Stimulated activated effector memory CD8-positive, alpha-beta T cell treated with anti-CD3 and anti-CD28 coated beads, Interleukin-12 subunit alpha, Interleukin-12 subunit beta, amount 100 ng/mL, for 72 hours (primary cell): ENCODE results near the gene ROBO3.

Experiments
- ATAC-seq: fragments of 150-1000 bp; cut with Tn5 transposase; 2 replicates; pipeline ENCODE4 v1.10.0; 2021
- DNase-seq, 2 donors: peaks; one replicate each; pipeline ENCODE4 v3.0.0; 2021 to 2022; ENCODE audit warnings: low spot score in 2 of 2
- H3K27ac Mint-ChIP-seq: one replicate; pipeline ENCODE4 v1.8.0; 2022; ENCODE audit warnings: mild to moderate bottlenecking, mixed read lengths
- H3K36me3 Mint-ChIP-seq: one replicate; pipeline ENCODE4 v1.8.0; 2022; ENCODE audit warnings: mild to moderate bottlenecking, mixed read lengths
- H3K4me1 Mint-ChIP-seq: one replicate; pipeline ENCODE4 v1.8.0; 2022; ENCODE audit warnings: mixed read lengths
- H3K4me3 Mint-ChIP-seq: one replicate; pipeline ENCODE4 v1.8.0; 2022; ENCODE audit warnings: mild to moderate bottlenecking, mixed read lengths
- H3K9me3 Mint-ChIP-seq: one replicate; pipeline ENCODE4 v1.8.0; 2022; ENCODE audit warnings: mixed read lengths

ROBO3 gene

GRCh38 chr11:124877631-124877909 lies 12.3 kb downstream of the ROBO3 start:
- no peak for DNase-seq
- Mint-ChIP-seq H3K4me1 (peaks cover 22% of the 10 kb centered on the region), H3K36me3 (no peaks in the 10 kb centered on the region), H3K4me3 (peak overlapping the region; percentile 71), H3K27ac (no peak overlapping the region), H3K9me3 (no peaks in the 10 kb centered on the region)
- ATAC-seq = no peak

- H3K9me3 Mint-ChIP-seq = no peaks in the 10 kb centered on the region
- no peak overlapping the region for H3K27ac Mint-ChIP-seq
- peaks cover 22% of the 10 kb centered on the region for H3K4me1 Mint-ChIP-seq
- DNase-seq (no peak), ATAC-seq (no peak)
- H3K36me3 Mint-ChIP-seq = no peaks in the 10 kb centered on the region
- peak overlapping the region; percentile 71 for H3K4me3 Mint-ChIP-seq
Measured at GRCh38 chr11:124877910-124878758, 12.9 kb downstream of the ROBO3 start.

- no peaks in the 10 kb centered on the region for H3K36me3 Mint-ChIP-seq
- ATAC-seq (no peak), DNase-seq (no peak)
- H3K9me3 Mint-ChIP-seq = no peaks in the 10 kb centered on the region
- H3K4me1 Mint-ChIP-seq = peaks cover 22% of the 10 kb centered on the region
- no peak overlapping the region for H3K4me3 Mint-ChIP-seq
- H3K27ac Mint-ChIP-seq = no peak overlapping the region
Measured at GRCh38 chr11:124878759-124879492, 13.7 kb downstream of the ROBO3 start.

- Mint-ChIP-seq H3K4me1 (peaks cover 22% of the 10 kb centered on the region), H3K9me3 (no peaks in the 10 kb centered on the region), H3K27ac (no peak overlapping the region), H3K36me3 (no peaks in the 10 kb centered on the region), H3K4me3 (no peak overlapping the region)
- no peak for ATAC-seq
- no peak for DNase-seq
Measured at GRCh38 chr11:124879493-124880289, 14.5 kb downstream of the ROBO3 start.

GRCh38 chr11:124880290-124880611 lies 15.0 kb downstream of the ROBO3 start:
- no peaks in the 10 kb centered on the region for H3K9me3 Mint-ChIP-seq
- peaks cover 18% of the 10 kb centered on the region for H3K4me1 Mint-ChIP-seq
- H3K36me3 Mint-ChIP-seq = no peaks in the 10 kb centered on the region
- no peak overlapping the region for H3K27ac Mint-ChIP-seq
- no peak overlapping the region for H3K4me3 Mint-ChIP-seq
- ATAC-seq (no peak), DNase-seq (no peak)

- no peaks in the 10 kb centered on the region for H3K36me3 Mint-ChIP-seq
- H3K9me3 Mint-ChIP-seq = no peaks in the 10 kb centered on the region
- H3K27ac Mint-ChIP-seq = no peak overlapping the region
- no peak overlapping the region for H3K4me3 Mint-ChIP-seq
- no peak for ATAC-seq
- H3K4me1 Mint-ChIP-seq = peaks cover 12% of the 10 kb centered on the region
- DNase-seq = no peak
Measured at GRCh38 chr11:124880958-124881357, 15.7 kb downstream of the ROBO3 start.

GRCh38 chr11:124882339-124883071 lies 17.3 kb downstream of the ROBO3 start:
- H3K4me1 Mint-ChIP-seq = peaks cover 6% of the 10 kb centered on the region
- H3K36me3 Mint-ChIP-seq = no peaks in the 10 kb centered on the region
- no peak overlapping the region for H3K4me3 Mint-ChIP-seq
- no peak overlapping the region for H3K27ac Mint-ChIP-seq
- ATAC-seq = no peak
- DNase-seq = no peak
- no peaks in the 10 kb centered on the region for H3K9me3 Mint-ChIP-seq

- H3K4me1 Mint-ChIP-seq = no peaks in the 10 kb centered on the region
- ATAC-seq = no peak
- no peaks in the 10 kb centered on the region for H3K36me3 Mint-ChIP-seq
- H3K27ac Mint-ChIP-seq = no peak overlapping the region
- no peak for DNase-seq
- no peaks in the 10 kb centered on the region for H3K9me3 Mint-ChIP-seq
- no peak overlapping the region for H3K4me3 Mint-ChIP-seq
Measured at GRCh38 chr11:124884340-124884739, 19.1 kb downstream of the ROBO3 start.

- H3K27ac Mint-ChIP-seq = no peak overlapping the region
- no peaks in the 10 kb centered on the region for H3K4me1 Mint-ChIP-seq
- no peak overlapping the region for H3K4me3 Mint-ChIP-seq
- no peaks in the 10 kb centered on the region for H3K9me3 Mint-ChIP-seq
- ATAC-seq = no peak
- no peaks in the 10 kb centered on the region for H3K36me3 Mint-ChIP-seq
- DNase-seq = no peak
Measured at GRCh38 chr11:124884869-124885479, 19.7 kb downstream of the ROBO3 start.

GRCh38 chr11:124886476-124886875 lies 21.2 kb downstream of the ROBO3 start:
- ATAC-seq = no peak
- H3K27ac Mint-ChIP-seq = no peak overlapping the region
- no peak overlapping the region for H3K4me3 Mint-ChIP-seq
- H3K4me1 Mint-ChIP-seq = no peaks in the 10 kb centered on the region
- H3K36me3 Mint-ChIP-seq = no peaks in the 10 kb centered on the region
- no peaks in the 10 kb centered on the region for H3K9me3 Mint-ChIP-seq
- no peak for DNase-seq

GRCh38 chr11:124886978-124887666 lies 21.9 kb downstream of the ROBO3 start:
- H3K36me3 Mint-ChIP-seq = no peaks in the 10 kb centered on the region
- H3K27ac Mint-ChIP-seq = no peak overlapping the region
- no peak for ATAC-seq
- DNase-seq = no peak
- no peak overlapping the region for H3K4me3 Mint-ChIP-seq
- H3K9me3 Mint-ChIP-seq = no peaks in the 10 kb centered on the region
- H3K4me1 Mint-ChIP-seq = no peaks in the 10 kb centered on the region

- H3K9me3 Mint-ChIP-seq = no peaks in the 10 kb centered on the region
- H3K4me1 Mint-ChIP-seq = no peaks in the 10 kb centered on the region
- DNase-seq (no peak), ATAC-seq (no peak)
- H3K27ac Mint-ChIP-seq = no peak overlapping the region
- H3K4me3 Mint-ChIP-seq = no peak overlapping the region
- no peaks in the 10 kb centered on the region for H3K36me3 Mint-ChIP-seq
Measured at GRCh38 chr11:124887667-124888013, 22.4 kb downstream of the ROBO3 start.

- no peak for ATAC-seq
- H3K27ac Mint-ChIP-seq = no peak overlapping the region
- no peak for DNase-seq
- H3K36me3 Mint-ChIP-seq = no peaks in the 10 kb centered on the region
- H3K9me3 Mint-ChIP-seq = no peaks in the 10 kb centered on the region
- no peaks in the 10 kb centered on the region for H3K4me1 Mint-ChIP-seq
- H3K4me3 Mint-ChIP-seq = no peak overlapping the region
Measured at GRCh38 chr11:124889191-124890091, 24.2 kb downstream of the ROBO3 start.

- no peaks in the 10 kb centered on the region for H3K4me1 Mint-ChIP-seq
- no peaks in the 10 kb centered on the region for H3K9me3 Mint-ChIP-seq
- no peak overlapping the region for H3K4me3 Mint-ChIP-seq
- ATAC-seq (no peak), DNase-seq (peak in 1 of 2 donors; percentile 8)
- no peak overlapping the region for H3K27ac Mint-ChIP-seq
- H3K36me3 Mint-ChIP-seq = no peaks in the 10 kb centered on the region
Measured at GRCh38 chr11:124890151-124890550, 24.9 kb downstream of the ROBO3 start.
